Osteoblast (primary cell): ENCODE measurements around the gene TXK. TPM values are rescaled to one million over a fixed set of nuclear protein-coding genes. Genes with fewer than 3 reads are reported as not detected.

Source experiments
- DNase-seq: peaks from one replicate; pipeline ENCODE4 v3.0.0; 2011; ENCODE audit warnings: low spot score, mixed read lengths; ENCODE audit not compliant: insufficient read length; ENCODE audit errors: missing footprints
- H2AFZ ChIP-seq: 2 replicates; pipeline ENCODE4 v1.6.0; 2011; ENCODE audit warnings: mild to moderate bottlenecking, low read length
- H3K27ac ChIP-seq: 2 replicates; pipeline ENCODE4 v1.5.1; 2011; ENCODE audit warnings: mild to moderate bottlenecking, low read depth, low read length, moderate library complexity
- H3K27me3 ChIP-seq: 2 replicates; pipeline ENCODE4 v1.6.0; 2012; ENCODE audit warnings: mild to moderate bottlenecking, control low read depth, inconsistent platforms, low read length, moderate library complexity; ENCODE audit not compliant: insufficient read depth
- H3K36me3 ChIP-seq: 2 replicates; pipeline ENCODE4 v1.5.1; 2011; ENCODE audit warnings: mild to moderate bottlenecking, low read length, control low read depth, moderate library complexity; ENCODE audit not compliant: insufficient read depth
- H3K4me1 ChIP-seq: 2 replicates; pipeline ENCODE4 v1.5.1; 2011; ENCODE audit warnings: mild to moderate bottlenecking, low read length, control low read depth, moderate library complexity; ENCODE audit not compliant: insufficient read depth
- H3K4me2 ChIP-seq: 2 replicates; pipeline ENCODE4 v1.6.0; 2011; ENCODE audit warnings: mild to moderate bottlenecking, low read length; ENCODE audit not compliant: insufficient read depth
- H3K4me3 ChIP-seq: fragments of 200-600 bp; sonication (generic); 3 replicates; pipeline ENCODE4 v1.5.1; 2012; ENCODE audit warnings: mild to moderate bottlenecking, low read length, inconsistent platforms; ENCODE audit not compliant: insufficient read depth
- H3K79me2 ChIP-seq: 2 replicates; pipeline ENCODE4 v1.6.0; 2012; ENCODE audit warnings: mild to moderate bottlenecking, low read length, control low read depth, inconsistent platforms; ENCODE audit not compliant: insufficient read depth
- H3K9me3 ChIP-seq: 2 replicates; pipeline ENCODE4 v1.5.1; 2011; ENCODE audit warnings: low read depth, low read length, control low read depth
- H4K20me1 ChIP-seq: 2 replicates; pipeline ENCODE4 v1.6.0; 2012; ENCODE audit warnings: mild to moderate bottlenecking, low read length, control low read depth; ENCODE audit not compliant: insufficient read depth
- total RNA-seq: library from RNA; depleted of rRNA; stranded (reverse); fragments of >200 nt; gene quantifications from 2 replicates; pipeline ENCODE4 v1.2.3, GENCODE V29; 2012
- TF ChIP-seq, protein P1 (sequence below): IDR thresholded peaks from 2 replicates; pipeline ENCODE4 v1.5.1; 2011; ENCODE audit warnings: mild to moderate bottlenecking, low read depth, low read length, moderate library complexity; ENCODE audit errors: extremely low read depth

Gene TXK
- total RNA-seq, 1 donor, result 0.72 TPM

DNA sequence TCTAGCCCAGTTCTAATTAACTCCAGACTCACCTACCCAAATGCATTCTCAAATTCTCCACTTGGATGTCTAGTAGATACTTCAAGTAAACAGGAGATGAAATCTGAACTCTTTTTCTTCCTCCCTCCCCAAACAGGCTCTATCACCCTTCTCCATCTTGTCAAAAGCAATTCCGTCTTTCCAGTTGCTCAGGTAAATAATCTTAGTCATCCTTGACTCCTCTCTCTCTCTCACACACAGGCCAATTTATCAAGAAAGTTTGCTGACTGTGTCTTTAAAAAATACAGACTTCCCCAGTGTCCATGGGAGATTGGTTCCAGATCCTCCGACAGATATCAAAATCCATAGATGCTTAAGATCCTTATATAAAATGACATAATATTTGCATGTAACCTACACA lies 12.9 kb downstream of the TXK start:
- no peak for DNase-seq
- no peaks in the 10 kb centered on the region for H3K36me3 ChIP-seq

DNA sequence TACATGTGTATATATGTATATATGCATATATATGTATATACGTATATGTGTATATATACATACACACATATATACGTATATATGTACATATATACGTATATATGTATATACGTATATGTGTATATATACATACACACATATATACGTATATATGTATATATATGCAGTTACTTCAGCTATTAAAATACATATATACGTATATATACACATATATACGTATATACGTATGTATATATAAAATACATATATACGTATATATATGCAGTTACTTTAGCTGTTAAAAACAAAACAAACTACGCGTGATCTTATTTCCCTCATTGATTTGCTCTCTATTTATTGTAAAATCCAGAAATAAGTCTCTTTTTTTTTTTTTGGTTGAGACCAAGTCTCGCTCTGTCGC lies 13.9 kb downstream of the TXK start:
- Histone ChIP-seq H3K27me3 (peaks cover 10% of the 10 kb centered on the region), H3K36me3 (no peaks in the 10 kb centered on the region), H4K20me1 (no peaks in the 10 kb centered on the region), H2AFZ (no peak overlapping the region), H3K4me2 (no peak overlapping the region), H3K4me1 (no peaks in the 10 kb centered on the region), H3K27ac (no peak overlapping the region), H3K9me3 (no peaks in the 10 kb centered on the region), H3K4me3 (no peak overlapping the region), H3K79me2 (no peaks in the 10 kb centered on the region)
- DNase-seq, result no peak
- TF ChIP-seq, protein P1, sequence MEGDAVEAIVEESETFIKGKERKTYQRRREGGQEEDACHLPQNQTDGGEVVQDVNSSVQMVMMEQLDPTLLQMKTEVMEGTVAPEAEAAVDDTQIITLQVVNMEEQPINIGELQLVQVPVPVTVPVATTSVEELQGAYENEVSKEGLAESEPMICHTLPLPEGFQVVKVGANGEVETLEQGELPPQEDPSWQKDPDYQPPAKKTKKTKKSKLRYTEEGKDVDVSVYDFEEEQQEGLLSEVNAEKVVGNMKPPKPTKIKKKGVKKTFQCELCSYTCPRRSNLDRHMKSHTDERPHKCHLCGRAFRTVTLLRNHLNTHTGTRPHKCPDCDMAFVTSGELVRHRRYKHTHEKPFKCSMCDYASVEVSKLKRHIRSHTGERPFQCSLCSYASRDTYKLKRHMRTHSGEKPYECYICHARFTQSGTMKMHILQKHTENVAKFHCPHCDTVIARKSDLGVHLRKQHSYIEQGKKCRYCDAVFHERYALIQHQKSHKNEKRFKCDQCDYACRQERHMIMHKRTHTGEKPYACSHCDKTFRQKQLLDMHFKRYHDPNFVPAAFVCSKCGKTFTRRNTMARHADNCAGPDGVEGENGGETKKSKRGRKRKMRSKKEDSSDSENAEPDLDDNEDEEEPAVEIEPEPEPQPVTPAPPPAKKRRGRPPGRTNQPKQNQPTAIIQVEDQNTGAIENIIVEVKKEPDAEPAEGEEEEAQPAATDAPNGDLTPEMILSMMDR, result no peak

More for the DNA sequence above, 12.9 kb downstream of the TXK start:
- Histone ChIP-seq H3K4me2 (no peak overlapping the region), H3K4me3 (no peak overlapping the region), H2AFZ (no peak overlapping the region), H3K27me3 (peaks cover 10% of the 10 kb centered on the region), H3K4me1 (no peaks in the 10 kb centered on the region), H4K20me1 (no peaks in the 10 kb centered on the region), H3K9me3 (no peaks in the 10 kb centered on the region), H3K27ac (no peak overlapping the region), H3K79me2 (no peaks in the 10 kb centered on the region)
- TF ChIP-seq, protein P1, result no peak

DNA sequence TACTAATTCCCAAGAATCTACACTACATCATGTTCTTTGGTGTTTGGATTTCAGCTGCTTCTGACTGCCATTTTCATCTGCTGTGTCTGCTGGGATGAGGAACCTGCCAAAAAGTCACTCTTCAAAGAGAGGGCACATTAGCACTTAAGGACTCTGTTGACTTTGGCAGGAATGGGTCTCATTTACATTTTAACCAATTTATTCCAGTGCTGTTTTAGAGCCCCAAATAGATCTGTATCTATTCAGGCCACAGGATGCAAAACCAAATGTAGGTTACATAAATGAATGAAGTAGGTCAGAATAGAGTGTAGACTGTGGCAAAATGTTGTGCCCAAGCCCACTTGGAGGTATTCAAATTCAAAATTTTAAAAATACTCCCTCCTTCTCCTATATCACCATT lies 14.4 kb downstream of the TXK start:
- H4K20me1 ChIP-seq, result no peaks in the 10 kb centered on the region
- no peak overlapping the region for H2AFZ ChIP-seq
- H3K36me3 ChIP-seq, result no peaks in the 10 kb centered on the region
- no peak overlapping the region for H3K4me3 ChIP-seq
- no peaks in the 10 kb centered on the region for H3K9me3 ChIP-seq
- peaks cover 10% of the 10 kb centered on the region for H3K27me3 ChIP-seq
- no peak overlapping the region for H3K27ac ChIP-seq
- TF ChIP-seq, protein P1, result no peak
- no peaks in the 10 kb centered on the region for H3K4me1 ChIP-seq
- no peak for DNase-seq
- H3K4me2 ChIP-seq, result no peak overlapping the region
- H3K79me2 ChIP-seq, result no peaks in the 10 kb centered on the region

DNA sequence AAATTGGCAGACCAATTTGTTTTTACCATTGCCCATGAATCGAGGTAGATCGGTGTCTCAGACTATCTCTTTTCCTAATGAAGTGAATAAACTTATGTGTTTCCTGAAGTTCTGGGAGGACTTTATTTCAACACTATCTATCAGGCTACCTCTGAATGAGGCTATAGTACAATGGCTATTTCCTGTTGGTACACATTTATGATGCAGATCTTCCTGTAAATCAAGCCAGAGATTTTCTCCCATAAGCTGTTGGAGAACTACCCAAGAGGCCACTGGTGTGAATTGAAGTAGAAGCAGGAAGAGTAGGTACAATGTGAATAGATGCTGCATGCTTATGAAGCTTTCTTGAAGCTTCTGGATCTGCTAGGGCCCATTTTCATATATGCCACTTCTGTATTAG lies 16.0 kb downstream of the TXK start:
- H3K79me2 ChIP-seq, result no peaks in the 10 kb centered on the region
- H4K20me1 ChIP-seq, result no peaks in the 10 kb centered on the region
- H3K4me3 ChIP-seq, result no peak overlapping the region
- H3K27ac ChIP-seq, result no peak overlapping the region
- no peaks in the 10 kb centered on the region for H3K9me3 ChIP-seq
- H3K4me2 ChIP-seq, result no peak overlapping the region
- DNase-seq, result no peak
- no peak overlapping the region for H2AFZ ChIP-seq
- no peaks in the 10 kb centered on the region for H3K36me3 ChIP-seq
- H3K27me3 ChIP-seq, result peaks cover 7% of the 10 kb centered on the region
- TF ChIP-seq, protein P1, result no peak
- no peaks in the 10 kb centered on the region for H3K4me1 ChIP-seq
